DND-41 (cell line): ENCODE data around the gene HRH4.

ENCODE experiments used
- CTCF ChIP-seq: IDR thresholded peaks from 2 replicates; pipeline ENCODE4 v1.5.1; 2012; ENCODE audit warnings: borderline replicate concordance, low read length, moderate library complexity, mild to moderate bottlenecking; ENCODE audit not compliant: poor library complexity, severe bottlenecking; ENCODE audit errors: extremely low read depth
- EZH2 ChIP-seq: IDR thresholded peaks from 3 replicates; pipeline ENCODE4 v1.6.1; 2012; ENCODE audit warnings: borderline replicate concordance, low read depth, mild to moderate bottlenecking, moderate library complexity, low read length, inconsistent platforms; ENCODE audit not compliant: severe bottlenecking

GRCh38 chr18:24426073-24426397 is 34.4 kb upstream of the HRH4 start:
- TF ChIP-seq CTCF (no peak), EZH2 (no peak)
